DND-41 (cell line): Measurements from ENCODE around the gene TPP2.

ENCODE experiments used
- ATAC-seq: fragments of 200-7000 bp; cut with Tn5 transposase; 3 replicates; pipeline ENCODE4 v1.9.1; 2021; ENCODE audit warnings: low read depth; ENCODE audit not compliant: insufficient read depth
- DNase-seq: peaks from one replicate; pipeline ENCODE4 v3.0.0-alpha.2; 2020
- H2AFZ ChIP-seq: 2 replicates; pipeline ENCODE4 v1.6.0; 2012; ENCODE audit warnings: low read depth, low read length
- H3K27ac ChIP-seq: 2 replicates; pipeline ENCODE4 v1.5.1; 2012; ENCODE audit warnings: low read length, inconsistent platforms
- H3K27me3 ChIP-seq: fragments of 200-600 bp; sonication (generic); 2 replicates; pipeline ENCODE4 v1.6.0; 2012; ENCODE audit warnings: low read length, mild to moderate bottlenecking, inconsistent platforms; ENCODE audit not compliant: insufficient read depth, poor library complexity
- H3K36me3 ChIP-seq: 2 replicates; pipeline ENCODE4 v1.5.1; 2012; ENCODE audit warnings: low read length, inconsistent platforms; ENCODE audit not compliant: insufficient read depth
- H3K4me1 ChIP-seq: 2 replicates; pipeline ENCODE4 v1.5.1; 2012; ENCODE audit warnings: mild to moderate bottlenecking, low read length; ENCODE audit not compliant: insufficient read depth
- H3K4me2 ChIP-seq: 2 replicates; pipeline ENCODE4 v1.6.0; 2012; ENCODE audit warnings: mild to moderate bottlenecking, moderate library complexity, low read length, inconsistent platforms; ENCODE audit not compliant: insufficient read depth
- H3K4me3 ChIP-seq, 2 experiments: fragments of 200-600 bp in 1 of 2; shearing (Covaris generic) in 1 of 2; 2 replicates each; pipeline ENCODE4 v1.5.1; 2012 to 2016; ENCODE audit warnings: inconsistent platforms in 2 of 2, low read length in 2 of 2, mild to moderate bottlenecking in 2 of 2, low read depth in 1 of 2, moderate library complexity in 1 of 2
- H3K79me2 ChIP-seq: 2 replicates; pipeline ENCODE4 v1.6.0; 2012; ENCODE audit warnings: low read length, inconsistent platforms; ENCODE audit not compliant: insufficient read depth
- H3K9ac ChIP-seq: 2 replicates; pipeline ENCODE4 v1.6.0; 2012; ENCODE audit warnings: low read depth, mild to moderate bottlenecking, inconsistent platforms, low read length, moderate library complexity
- H3K9me3 ChIP-seq: 2 replicates; pipeline ENCODE4 v1.5.1; 2012; ENCODE audit warnings: low read length, moderate library complexity, mild to moderate bottlenecking, inconsistent platforms; ENCODE audit not compliant: insufficient read depth, severe bottlenecking
- H4K20me1 ChIP-seq: 2 replicates; pipeline ENCODE4 v1.6.0; 2012; ENCODE audit warnings: low read length; ENCODE audit not compliant: insufficient read depth
- EZH2 ChIP-seq: IDR thresholded peaks from 3 replicates; pipeline ENCODE4 v1.6.1; 2012; ENCODE audit warnings: borderline replicate concordance, low read depth, mild to moderate bottlenecking, moderate library complexity, low read length, inconsistent platforms; ENCODE audit not compliant: severe bottlenecking
- TF ChIP-seq, protein P1 (sequence below): IDR thresholded peaks from 2 replicates; pipeline ENCODE4 v1.5.1; 2012; ENCODE audit warnings: borderline replicate concordance, low read length, moderate library complexity, mild to moderate bottlenecking; ENCODE audit not compliant: poor library complexity, severe bottlenecking; ENCODE audit errors: extremely low read depth

TPP2 gene

GRCh38 chr13:102708211-102708610 is 111.4 kb downstream of the TPP2 start:
- Histone ChIP-seq H3K4me1 (no peaks in the 10 kb centered on the region), H3K79me2 (no peaks in the 10 kb centered on the region), H3K27me3 (peaks cover 5% of the 10 kb centered on the region), H3K9me3 (no peaks in the 10 kb centered on the region), H3K36me3 (no peaks in the 10 kb centered on the region), H4K20me1 (no peaks in the 10 kb centered on the region), H3K4me2 (no peak overlapping the region), H2AFZ (no peak overlapping the region), H3K27ac (no peak overlapping the region), H3K9ac (no peak overlapping the region), H3K4me3 (no peak overlapping the region)
- no peak for ATAC-seq
- DNase-seq, result no peak
- TF ChIP-seq EZH2, result no peak
- TF ChIP-seq, protein P1, sequence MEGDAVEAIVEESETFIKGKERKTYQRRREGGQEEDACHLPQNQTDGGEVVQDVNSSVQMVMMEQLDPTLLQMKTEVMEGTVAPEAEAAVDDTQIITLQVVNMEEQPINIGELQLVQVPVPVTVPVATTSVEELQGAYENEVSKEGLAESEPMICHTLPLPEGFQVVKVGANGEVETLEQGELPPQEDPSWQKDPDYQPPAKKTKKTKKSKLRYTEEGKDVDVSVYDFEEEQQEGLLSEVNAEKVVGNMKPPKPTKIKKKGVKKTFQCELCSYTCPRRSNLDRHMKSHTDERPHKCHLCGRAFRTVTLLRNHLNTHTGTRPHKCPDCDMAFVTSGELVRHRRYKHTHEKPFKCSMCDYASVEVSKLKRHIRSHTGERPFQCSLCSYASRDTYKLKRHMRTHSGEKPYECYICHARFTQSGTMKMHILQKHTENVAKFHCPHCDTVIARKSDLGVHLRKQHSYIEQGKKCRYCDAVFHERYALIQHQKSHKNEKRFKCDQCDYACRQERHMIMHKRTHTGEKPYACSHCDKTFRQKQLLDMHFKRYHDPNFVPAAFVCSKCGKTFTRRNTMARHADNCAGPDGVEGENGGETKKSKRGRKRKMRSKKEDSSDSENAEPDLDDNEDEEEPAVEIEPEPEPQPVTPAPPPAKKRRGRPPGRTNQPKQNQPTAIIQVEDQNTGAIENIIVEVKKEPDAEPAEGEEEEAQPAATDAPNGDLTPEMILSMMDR, result no peak

DNA sequence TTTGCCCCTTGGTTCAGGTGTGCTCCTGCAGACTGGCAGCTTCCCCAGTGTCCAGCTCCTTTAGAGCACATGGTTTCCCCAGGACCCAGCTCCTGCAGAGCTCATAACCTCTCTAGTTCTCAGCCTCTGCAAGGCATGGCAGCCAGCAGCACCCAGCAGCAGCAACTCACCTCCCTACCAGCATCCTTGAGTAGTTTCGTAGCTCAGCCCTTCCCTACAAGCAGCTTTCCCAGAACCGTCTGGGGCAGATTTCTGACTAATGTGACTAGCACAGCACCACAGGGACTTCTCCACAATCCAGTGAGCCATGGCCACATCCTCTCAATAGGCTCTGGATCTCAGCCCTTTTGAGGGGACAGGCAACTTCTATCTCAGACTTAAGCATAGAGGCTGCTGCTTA is 112.2 kb downstream of the TPP2 start:
- TF ChIP-seq, protein P1, result no peak
- TF ChIP-seq EZH2, result no peak
- Histone ChIP-seq H3K4me1 (no peaks in the 10 kb centered on the region), H3K9me3 (no peaks in the 10 kb centered on the region), H3K9ac (no peak overlapping the region), H3K79me2 (no peaks in the 10 kb centered on the region), H3K27me3 (peaks cover 5% of the 10 kb centered on the region), H3K36me3 (no peaks in the 10 kb centered on the region), H3K27ac (no peak overlapping the region), H4K20me1 (no peaks in the 10 kb centered on the region), H3K4me2 (no peak overlapping the region), H2AFZ (no peak overlapping the region), H3K4me3 (no peak overlapping the region)
- DNase-seq (no peak), ATAC-seq (no peak)

DNA sequence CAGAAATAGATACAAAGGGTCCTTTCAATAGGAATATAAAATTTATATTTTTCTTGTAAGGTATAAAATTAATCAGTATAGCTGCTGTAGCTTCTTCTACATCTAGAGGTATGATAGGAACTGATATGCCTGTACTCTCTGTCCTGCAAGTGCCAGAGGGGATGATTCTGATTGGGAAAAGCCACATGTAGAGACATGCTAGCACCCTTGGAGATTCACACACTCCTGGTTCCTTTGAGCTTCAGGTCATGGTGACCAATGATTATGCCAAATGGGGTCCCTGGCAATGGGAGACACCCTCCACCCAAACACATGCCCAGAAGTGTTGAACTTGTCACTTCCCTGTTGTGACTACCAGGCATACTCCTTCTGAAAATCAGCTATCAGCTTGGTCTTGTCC is 112.8 kb downstream of the TPP2 start:
- Histone ChIP-seq H3K36me3 (no peaks in the 10 kb centered on the region), H2AFZ (no peak overlapping the region), H3K9me3 (no peaks in the 10 kb centered on the region), H3K4me1 (no peaks in the 10 kb centered on the region), H3K27me3 (peaks cover 5% of the 10 kb centered on the region), H3K9ac (no peak overlapping the region), H4K20me1 (no peaks in the 10 kb centered on the region), H3K79me2 (no peaks in the 10 kb centered on the region), H3K4me2 (no peak overlapping the region), H3K27ac (no peak overlapping the region), H3K4me3 (no peak overlapping the region)
- DNase-seq (no peak), ATAC-seq (no peak)
- TF ChIP-seq EZH2, result no peak
- TF ChIP-seq, protein P1, result no peak

GRCh38 chr13:102710261-102710679 is 113.5 kb downstream of the TPP2 start:
- Histone ChIP-seq H3K4me3 (no peak overlapping the region), H3K27ac (no peak overlapping the region), H3K79me2 (no peaks in the 10 kb centered on the region), H3K4me2 (no peak overlapping the region), H4K20me1 (no peaks in the 10 kb centered on the region), H2AFZ (no peak overlapping the region), H3K4me1 (no peaks in the 10 kb centered on the region), H3K9ac (no peak overlapping the region), H3K9me3 (no peaks in the 10 kb centered on the region), H3K36me3 (no peaks in the 10 kb centered on the region), H3K27me3 (peaks cover 5% of the 10 kb centered on the region)
- DNase-seq (no peak), ATAC-seq (no peak)
- TF ChIP-seq EZH2, result no peak
- TF ChIP-seq, protein P1, result no peak
